Left hindlimb (tissue), 1 donor: ENCODE results near the gene ITGAV.

ENCODE experiments used
- DNase-seq: peaks from one replicate; pipeline ENCODE4 v3.0.0-alpha.2; 2018

ITGAV gene

DNA sequence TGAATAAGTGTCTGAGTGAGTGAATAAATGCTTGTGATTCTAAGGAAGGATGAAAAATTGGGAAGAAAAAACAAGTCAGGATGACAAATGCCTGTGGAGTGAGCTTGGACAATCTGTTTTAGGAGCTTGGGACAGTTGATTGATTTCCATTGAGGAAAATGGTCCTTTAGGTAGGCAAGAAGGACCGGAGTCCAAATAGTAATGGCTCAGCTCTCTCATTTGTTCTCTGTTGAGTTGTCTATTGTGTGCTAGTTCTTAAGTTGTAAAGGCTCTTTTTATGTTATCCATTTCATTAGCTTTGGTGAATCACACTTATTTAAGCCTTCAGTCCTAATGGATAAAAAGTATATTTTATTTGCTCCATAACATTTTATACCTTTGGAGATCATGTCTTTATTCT lies 135.9 kb downstream of the ITGAV start:
- no peak for DNase-seq

DNA sequence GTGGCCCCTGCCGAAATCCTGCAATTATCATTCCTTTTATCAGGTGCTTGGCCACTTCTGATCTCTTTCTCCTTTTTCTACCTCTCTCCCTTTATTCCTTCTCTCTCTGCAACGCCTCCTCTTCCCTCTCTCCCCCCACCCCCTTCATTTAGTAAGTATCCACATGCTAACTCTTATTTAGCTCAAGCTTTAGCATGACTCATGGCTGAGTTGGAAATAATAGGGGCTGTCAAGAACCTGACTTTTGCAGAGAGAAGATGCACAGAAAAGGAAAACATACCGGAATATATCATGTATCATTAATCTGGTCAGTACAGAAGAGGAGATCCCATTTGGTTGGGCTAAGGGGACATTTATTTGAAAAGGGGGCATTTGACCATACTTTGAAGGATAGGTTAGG lies 137.1 kb downstream of the ITGAV start:
- no peak for DNase-seq

DNA sequence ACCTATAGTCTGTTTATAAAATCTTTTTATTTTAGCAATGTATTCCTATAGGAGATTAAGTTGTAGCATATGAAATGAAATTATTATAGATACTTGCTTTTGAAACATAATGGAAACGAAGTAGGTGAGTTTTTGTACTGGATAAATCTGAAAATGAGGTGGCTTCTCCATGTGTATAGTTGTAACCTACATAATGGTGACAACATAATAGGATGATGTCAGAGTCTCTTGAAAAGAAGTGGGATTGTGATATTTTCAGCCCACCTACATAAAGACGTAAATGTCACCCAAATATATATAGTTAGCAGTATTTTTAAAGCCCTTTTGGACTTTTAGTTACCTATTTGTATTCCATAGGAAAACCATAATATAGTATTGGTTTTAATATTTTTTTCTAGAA lies 138.8 kb downstream of the ITGAV start:
- no peak for DNase-seq
